Astrocyte of the cerebellum (primary cell): ENCODE results near the gene RTKN2.

Experiments used
- DNase-seq: peaks from one replicate; pipeline ENCODE4 v3.0.0-alpha.2; 2011; ENCODE audit warnings: low read depth
- H3K4me3 ChIP-seq: 2 replicates; pipeline ENCODE4 v1.5.1; 2011; ENCODE audit warnings: mild to moderate bottlenecking, low read depth, low read length, moderate library complexity
- CTCF ChIP-seq: IDR thresholded peaks from 2 replicates; pipeline ENCODE4 v1.5.1; 2012; ENCODE audit warnings: low read length, low read depth, moderate library complexity, mild to moderate bottlenecking; ENCODE audit errors: missing control alignments
- in situ Hi-C: cut with HindIII; loops from 2 replicates; pipeline ENCODE4 v1.10.0; 2017; ENCODE audit warnings: low sequenced_read_pairs

The RTKN2 gene

GRCh38 chr10:62172465-62172864, 96.2 kb downstream of the RTKN2 start:
- H3K4me3 ChIP-seq = no peak overlapping the region
- no peak for DNase-seq
- in situ Hi-C loops = no loop called here
- TF ChIP-seq CTCF = no peak

GRCh38 chr10:62171791-62172190, 96.9 kb downstream of the RTKN2 start:
- no peak overlapping the region for H3K4me3 ChIP-seq
- peak; percentile 6 for DNase-seq
- no peak for TF ChIP-seq CTCF
- in situ Hi-C loops = no loop called here

- H3K4me3 ChIP-seq = no peak overlapping the region
- TF ChIP-seq CTCF = no peak
- in situ Hi-C loops = no loop called here
- DNase-seq = no peak
Measured at GRCh38 chr10:62170732-62171131, 97.9 kb downstream of the RTKN2 start.

GRCh38 chr10:62166331-62167131, 102.1 kb downstream of the RTKN2 start:
- no peak overlapping the region for H3K4me3 ChIP-seq
- TF ChIP-seq CTCF = no peak
- DNase-seq = no peak
- in situ Hi-C loops = no loop called here

- no peak for TF ChIP-seq CTCF
- H3K4me3 ChIP-seq = no peak overlapping the region
- DNase-seq = no peak
- in situ Hi-C loops = no loop called here
Measured at GRCh38 chr10:62165803-62166202, 102.8 kb downstream of the RTKN2 start.

GRCh38 chr10:62163024-62163423, 105.6 kb downstream of the RTKN2 start:
- no peak for DNase-seq
- no peak overlapping the region for H3K4me3 ChIP-seq
- TF ChIP-seq CTCF = no peak
- in situ Hi-C loops = no loop called here
